GM18520 (cell line): ENCODE data around the gene LRIG2.
"Not testable (repeated sequence)": the region's sequence is repeated elsewhere in the genome, so short reads cannot be mapped to it uniquely, and the experiment has no call there.

ENCODE experiments used
- ATAC-seq: cut with Tn5 transposase; IDR thresholded peaks from one replicate; pipeline ENCODE4 v1.9.1; 2021; ENCODE audit not compliant: unreplicated experiment

LRIG2 gene, protein sequence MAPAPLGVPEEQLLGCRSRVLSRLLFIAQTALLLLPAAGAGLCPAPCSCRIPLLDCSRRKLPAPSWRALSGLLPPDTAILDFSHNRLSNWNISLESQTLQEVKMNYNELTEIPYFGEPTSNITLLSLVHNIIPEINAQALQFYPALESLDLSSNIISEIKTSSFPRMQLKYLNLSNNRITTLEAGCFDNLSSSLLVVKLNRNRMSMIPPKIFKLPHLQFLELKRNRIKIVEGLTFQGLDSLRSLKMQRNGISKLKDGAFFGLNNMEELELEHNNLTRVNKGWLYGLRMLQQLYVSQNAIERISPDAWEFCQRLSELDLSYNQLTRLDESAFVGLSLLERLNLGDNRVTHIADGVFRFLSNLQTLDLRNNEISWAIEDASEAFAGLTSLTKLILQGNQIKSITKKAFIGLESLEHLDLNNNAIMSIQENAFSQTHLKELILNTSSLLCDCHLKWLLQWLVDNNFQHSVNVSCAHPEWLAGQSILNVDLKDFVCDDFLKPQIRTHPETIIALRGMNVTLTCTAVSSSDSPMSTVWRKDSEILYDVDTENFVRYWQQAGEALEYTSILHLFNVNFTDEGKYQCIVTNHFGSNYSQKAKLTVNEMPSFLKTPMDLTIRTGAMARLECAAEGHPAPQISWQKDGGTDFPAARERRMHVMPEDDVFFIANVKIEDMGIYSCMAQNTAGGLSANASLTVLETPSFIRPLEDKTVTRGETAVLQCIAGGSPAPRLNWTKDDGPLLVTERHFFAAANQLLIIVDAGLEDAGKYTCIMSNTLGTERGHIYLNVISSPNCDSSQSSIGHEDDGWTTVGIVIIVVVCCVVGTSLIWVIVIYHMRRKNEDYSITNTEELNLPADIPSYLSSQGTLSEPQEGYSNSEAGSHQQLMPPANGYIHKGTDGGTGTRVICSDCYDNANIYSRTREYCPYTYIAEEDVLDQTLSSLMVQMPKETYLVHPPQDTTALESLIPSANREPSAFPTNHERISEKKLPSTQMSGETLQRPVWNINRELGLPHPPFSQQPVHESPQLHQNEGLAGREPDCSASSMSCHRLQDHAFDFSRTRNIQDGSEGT

DNA sequence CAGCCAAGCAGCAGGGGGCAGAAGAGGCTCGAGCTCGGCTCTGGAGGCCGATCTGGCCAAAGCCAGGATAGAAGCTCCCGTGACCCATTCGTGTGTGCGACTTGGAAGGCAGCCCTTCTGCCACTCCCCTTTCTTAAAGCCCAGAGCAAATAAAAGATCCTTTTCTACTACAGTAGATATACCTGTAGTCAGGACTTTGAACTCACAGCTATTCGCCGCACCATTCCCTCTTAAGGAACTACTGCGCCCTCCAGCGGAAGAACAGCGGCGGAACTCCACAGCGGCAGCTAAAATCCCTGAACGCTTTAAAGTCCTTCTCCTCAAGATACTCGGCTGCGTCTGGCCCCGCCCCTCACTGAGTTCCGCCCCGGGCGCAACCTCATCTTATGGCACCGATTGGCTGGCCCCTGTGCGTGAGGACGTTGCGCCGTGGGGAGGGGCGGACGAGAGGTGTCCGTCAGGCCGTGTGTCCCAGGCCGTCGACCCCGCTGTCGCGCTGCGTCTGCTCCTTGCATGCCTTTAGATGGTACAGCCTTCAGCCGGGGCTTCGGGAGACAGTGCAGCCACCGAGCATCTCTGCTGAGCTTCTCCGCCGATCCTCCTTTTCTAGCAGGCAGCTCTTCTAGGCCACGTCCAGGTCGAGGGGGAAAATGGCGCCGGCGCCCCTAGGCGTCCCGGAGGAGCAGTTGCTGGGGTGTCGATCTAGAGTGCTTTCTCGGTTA is at the start of gene LRIG2:
Gene LRIG2, plus strand, starts transcription at position 442 of the 722 bp plus-strand sequence. Its CDS starts 209 bp downstream, at position 651.
- peak; percentile 90 for ATAC-seq

DNA sequence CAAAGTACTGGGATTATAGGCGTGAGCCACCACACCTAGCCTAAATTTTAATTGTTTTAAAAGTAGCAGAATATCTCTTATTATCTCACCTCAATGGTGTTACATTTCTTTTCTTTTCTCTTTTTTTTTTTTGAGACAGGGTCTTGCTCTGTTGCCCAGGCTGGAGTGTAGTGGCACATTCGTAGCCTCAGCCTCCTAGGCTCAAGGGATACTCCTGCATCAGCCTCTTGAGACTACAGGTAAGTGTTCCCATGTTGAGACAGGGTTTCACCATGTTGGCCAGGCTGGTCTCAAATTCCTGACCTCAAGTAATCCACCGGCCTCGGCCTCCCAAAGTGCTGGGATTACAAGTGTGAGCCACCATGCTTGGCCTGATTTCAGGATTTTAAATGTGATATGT is 49.7 kb upstream of the LRIG2 start:
- ATAC-seq: not testable (repeated sequence)

DNA sequence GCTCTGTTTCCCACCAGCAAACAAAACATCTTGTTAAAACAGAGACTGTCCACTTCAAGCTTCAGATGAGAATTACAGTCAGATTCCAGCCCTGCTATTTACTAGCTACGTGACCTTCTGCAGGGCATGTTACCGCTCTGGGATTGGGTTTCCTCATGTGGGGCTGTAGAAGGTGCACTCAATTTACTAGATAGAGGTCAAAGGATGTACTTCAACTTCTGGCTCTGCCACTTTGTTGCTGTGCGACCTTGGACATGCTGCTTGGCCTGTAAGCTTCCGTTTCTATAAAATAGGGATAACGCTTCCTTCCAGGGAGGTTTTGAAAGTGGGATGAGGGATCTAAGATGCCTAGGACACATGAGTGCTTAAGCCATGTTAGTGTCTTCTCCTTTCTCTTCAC is 46.0 kb upstream of the LRIG2 start:
- ATAC-seq: no peak

DNA sequence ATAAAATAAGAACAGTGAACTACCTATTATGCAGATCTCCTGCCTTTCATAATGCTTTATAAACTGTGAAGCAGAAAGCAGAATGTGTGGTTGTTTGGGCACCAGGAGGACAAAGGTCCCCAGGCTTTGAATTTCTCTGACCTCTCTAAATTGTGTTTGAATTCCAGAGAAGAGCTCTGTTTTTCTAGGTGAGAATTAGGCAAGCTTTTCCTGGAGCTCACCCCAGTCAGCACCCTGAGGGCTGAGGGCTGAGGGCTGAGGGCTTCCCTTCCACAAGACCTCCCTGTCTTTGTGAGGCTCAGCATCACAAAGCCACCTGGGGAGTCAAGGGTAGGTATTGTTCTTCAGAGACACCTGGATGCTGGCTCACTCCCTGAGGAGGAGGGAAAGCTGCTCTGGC is 45.5 kb upstream of the LRIG2 start:
- no peak for ATAC-seq

DNA sequence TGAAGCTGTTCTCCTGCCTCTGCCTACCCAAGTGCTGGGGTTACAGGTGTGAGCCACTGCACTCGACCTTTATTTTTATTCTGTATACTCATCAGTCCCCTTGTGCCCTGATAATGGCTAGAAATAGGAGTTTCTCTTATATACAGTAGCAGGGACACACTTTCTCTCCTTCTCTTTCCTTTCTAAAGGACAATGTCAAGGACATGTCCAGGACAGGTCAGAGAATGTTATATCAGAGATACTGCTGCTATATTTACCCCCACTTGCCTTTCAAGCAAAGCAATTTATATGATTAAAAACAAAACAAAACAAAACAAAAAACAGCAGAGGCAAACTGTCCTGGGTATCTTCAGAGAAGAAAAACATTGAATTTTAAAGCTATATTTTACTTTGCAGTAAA is 43.2 kb upstream of the LRIG2 start:
- ATAC-seq: no peak

DNA sequence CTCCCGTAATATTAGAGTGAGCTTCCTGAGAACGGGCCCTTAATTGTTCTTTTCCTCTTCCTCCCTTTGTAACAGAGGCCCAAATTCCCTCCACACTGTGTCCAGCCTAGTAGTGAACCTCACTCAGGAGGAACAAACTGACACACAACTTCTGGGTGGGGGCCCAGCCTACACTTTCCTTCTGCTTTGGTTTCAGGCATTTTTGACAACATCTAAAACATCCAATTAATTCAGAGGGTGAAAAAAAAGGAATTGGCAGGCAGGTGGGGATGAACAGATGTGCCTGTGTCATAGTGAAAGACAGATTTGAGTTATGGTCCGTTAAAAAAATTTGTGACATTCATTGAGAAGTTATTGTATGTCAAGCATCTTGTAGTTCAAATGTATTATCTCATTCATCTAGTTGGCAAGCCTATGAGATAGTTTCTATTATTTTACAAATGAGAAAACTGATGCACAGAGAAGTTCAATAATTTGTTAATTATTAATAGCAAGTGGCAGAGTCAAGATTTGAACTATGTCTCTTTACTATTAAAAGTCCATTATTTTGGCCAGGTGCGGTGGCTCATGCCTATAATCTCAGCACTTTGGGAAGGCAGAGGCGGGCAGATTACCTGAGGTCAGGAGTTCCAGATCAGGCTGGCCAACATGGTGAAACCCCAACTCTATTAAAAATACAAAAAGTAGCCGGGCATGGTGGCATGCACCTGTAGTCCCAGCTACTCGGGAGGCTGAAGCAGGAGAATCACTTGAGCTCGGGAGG is 41.6 kb upstream of the LRIG2 start:
- no peak for ATAC-seq

DNA sequence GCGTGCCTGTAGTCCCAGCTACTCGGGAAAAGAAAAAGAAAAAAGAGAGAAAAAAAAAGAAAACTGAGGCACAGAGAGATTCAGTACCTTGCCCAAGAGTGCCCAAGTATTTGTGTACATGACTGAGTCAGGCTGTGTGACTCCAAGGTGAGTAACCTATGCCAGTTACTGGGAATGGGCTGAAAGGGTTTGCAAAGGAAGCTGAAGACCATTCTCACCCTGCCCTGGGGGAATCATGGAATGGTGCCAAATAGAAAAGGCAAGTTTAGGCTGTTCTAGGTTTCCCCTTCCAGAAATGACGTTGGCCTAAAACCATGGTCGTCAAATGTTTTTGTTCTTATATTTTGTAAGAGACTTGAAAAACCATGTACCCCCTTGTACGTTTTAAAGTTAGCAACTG is 37.9 kb upstream of the LRIG2 start:
- ATAC-seq: no peak

DNA sequence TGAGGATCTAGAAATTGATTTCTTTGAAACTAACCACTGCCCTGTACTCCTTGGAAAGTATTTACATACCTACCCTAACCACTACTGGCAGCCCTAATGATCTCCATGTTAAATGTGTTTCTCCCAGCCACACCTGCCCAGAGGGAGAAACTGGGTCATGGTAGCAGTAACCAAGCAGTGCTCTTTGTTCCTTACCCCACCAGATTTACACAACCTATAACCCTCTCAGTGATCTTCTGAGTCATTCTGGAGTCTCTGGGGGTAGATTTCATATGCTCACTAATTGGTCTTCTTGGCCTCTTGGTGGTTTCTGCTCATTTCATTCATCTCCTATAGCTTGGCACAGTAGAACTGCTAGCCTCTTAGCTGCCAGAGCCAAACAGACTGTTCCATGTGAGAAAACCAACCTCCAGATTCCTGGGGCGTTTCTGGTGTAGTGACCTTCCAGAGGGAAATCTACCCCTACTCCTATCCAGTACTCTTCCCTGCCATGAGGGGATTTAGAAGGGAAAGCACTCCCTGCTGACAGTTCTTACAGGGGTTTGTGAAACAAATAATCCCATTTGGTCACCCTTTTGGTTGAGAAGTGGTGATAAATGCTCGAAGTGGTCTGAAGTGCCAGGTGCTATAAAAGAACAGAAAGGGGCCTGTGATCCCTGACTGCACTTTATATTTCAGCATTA is 36.2 kb upstream of the LRIG2 start:
- ATAC-seq: peak; percentile 40

DNA sequence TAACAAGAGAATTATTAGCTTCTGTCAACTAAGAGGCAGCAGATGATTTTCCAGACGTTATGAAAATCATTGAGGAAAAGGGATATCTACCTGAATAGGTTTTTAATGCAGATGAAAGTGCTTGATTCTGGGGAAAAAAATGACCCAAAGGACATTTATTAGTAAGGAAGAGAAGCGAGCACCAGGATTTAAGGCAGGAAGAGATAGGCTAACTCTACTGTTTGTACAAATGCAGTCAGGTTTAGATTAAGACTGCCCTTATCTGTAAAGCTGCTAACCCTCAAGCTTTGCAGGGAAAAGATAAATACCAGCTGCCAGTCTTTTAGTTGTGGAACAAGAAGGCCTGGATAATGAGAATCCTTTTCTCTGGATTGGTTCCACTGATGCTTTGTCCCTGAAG is 33.0 kb upstream of the LRIG2 start:
- ATAC-seq: no peak

DNA sequence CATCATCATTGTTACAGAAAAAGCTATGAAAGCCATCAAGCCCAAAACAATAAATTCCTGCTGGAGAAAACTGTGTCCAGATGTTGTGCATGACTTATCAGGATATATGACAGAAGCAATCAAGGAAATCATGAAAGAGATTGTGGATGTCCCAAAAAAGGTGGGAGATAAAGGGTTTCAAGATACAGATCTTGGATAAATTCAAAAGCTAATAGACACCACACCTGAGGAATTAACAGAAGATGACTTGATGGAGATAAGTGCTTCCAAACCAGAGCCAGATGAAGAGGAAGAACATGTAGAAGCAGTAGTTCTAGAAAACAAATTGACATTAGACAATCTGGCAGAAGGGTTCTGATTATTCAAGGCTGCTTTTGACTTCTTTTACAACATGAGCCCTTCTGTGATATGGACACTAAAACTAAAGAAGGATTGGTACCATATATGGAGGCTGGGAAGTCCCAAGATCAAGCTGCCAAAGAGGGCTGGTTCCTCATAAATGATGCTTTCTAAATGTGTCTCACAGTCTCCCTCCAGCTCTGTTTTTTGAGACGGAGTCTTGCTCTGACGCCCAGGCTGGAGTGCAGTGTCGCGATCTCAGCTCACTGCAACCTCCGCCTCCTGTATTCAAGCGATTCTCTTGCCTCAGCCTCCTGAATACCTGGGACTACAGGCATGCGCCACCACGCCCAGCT is 32.1 kb upstream of the LRIG2 start:
- no peak for ATAC-seq

- ATAC-seq: no peak
These were observed 31.3 kb upstream of the LRIG2 start for GRCh38 chr1:113041569-113042284.

DNA sequence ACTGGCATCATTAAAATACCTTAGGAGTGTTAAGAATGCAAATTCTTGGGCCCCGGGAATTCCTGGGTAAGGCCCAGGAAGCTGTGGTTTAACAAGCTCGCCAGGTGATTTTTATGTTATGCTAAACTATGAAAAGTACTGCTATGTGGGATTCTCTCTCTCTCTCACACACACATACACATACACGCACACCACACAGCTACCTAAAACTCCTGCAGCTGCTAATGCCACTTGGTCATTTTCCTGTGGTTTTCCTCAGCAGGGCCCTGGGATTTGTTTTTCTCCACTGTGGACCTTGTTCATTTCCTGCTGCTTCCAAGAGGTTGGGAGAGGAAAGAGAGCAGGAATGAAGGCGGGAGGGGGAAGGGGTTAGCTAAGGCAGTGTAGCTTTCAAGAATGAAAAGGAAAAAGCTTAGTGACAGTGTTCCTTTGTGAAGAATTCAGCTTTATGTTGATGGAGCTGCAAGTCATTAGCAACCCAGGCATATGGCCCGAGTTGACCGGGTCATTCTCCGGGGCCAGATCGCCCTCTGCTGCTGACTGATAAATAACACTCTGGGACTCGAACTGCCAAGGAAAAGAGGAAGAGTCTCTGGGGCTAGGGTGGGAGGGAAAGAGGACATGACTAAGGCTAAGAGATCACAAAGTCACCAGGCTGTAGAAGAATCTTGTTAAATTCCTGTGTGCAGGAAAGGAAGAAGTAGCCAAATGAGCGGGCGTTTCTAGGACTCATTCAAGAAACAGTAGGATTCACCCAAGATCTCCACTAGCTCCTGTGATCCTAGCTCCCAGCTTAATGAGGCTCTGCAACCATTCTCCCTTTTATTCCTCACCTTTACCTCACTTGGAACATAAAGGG is 30.5 kb upstream of the LRIG2 start:
- ATAC-seq: no peak

- not testable (repeated sequence) for ATAC-seq
These were observed 29.9 kb upstream of the LRIG2 start for GRCh38 chr1:113043144-113043488.

GRCh38 chr1:113046569-113046968 is 26.4 kb upstream of the LRIG2 start:
- no peak for ATAC-seq

- no peak for ATAC-seq
These were observed 24.9 kb upstream of the LRIG2 start for GRCh38 chr1:113048064-113048463.

GRCh38 chr1:113053344-113054126 is 19.5 kb upstream of the LRIG2 start:
- no peak for ATAC-seq

GRCh38 chr1:113055570-113055969 is 17.4 kb upstream of the LRIG2 start:
- ATAC-seq: no peak
